HT1080 (cell line): Measurements from ENCODE around the gene RAB6D. TPM values are rescaled to one million over a fixed set of nuclear protein-coding genes. Genes with fewer than 3 reads are reported as not detected.
"Not testable (repeated sequence)": the region's sequence is repeated elsewhere in the genome, so short reads cannot be mapped to it uniquely, and the experiment has no call there.

ENCODE experiments used
- DNase-seq: peaks from one replicate; pipeline ENCODE4 v3.0.0-alpha.2; 2015; ENCODE audit warnings: low read depth
- polyA plus RNA-seq, 2 experiments: library from polyadenylated mRNA; depleted of rRNA; stranded (reverse); fragments of >200 nt; gene quantifications; 2 replicates each; pipeline ENCODE4 v1.2.3, GENCODE V29; 2015
- total RNA-seq: library from RNA; depleted of rRNA; stranded (reverse); fragments of >200 nt; shearing (Covaris generic); gene quantifications from 2 replicates; pipeline ENCODE4 v1.2.3, GENCODE V29; 2014; rRNA removed

The RAB6D gene
- total RNA-seq: not detected in 2 replicates
- polyA plus RNA-seq (2015; cell fraction: cytosol; rRNA removed): not detected in 2 replicates
- polyA plus RNA-seq (2015; cell fraction: nucleus; rRNA removed): not detected in 2 replicates

DNA sequence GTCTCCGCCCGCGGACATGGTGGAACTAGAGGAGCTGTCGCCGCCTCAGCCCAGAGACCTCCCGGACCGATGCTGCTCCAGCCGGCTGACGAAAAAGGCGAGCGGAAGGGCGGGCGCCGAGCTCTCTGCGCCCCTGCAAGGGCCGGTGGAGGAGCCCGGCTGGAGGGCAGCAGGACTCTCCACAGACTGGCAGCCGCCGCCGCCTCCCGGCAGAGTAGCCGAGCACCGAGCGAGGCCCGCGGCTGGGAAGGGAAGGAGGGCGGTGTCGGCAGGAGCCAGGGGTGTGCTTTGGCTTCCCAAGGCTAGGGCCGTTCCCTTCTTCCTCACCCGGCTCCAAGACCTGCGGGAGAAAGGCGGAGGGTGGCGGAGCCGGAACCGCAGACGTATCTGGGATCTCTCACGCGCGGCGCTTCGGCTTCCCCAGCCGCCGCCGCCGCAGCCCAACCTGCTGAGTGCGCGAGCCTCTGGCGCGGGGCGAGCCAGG is at the start of gene RAB6D:
Gene RAB6D, minus strand, starts transcription at position 466 of the 484 bp plus-strand sequence. Its CDS starts 448 bp downstream, at position 18.
- not testable (repeated sequence) for DNase-seq

DNA sequence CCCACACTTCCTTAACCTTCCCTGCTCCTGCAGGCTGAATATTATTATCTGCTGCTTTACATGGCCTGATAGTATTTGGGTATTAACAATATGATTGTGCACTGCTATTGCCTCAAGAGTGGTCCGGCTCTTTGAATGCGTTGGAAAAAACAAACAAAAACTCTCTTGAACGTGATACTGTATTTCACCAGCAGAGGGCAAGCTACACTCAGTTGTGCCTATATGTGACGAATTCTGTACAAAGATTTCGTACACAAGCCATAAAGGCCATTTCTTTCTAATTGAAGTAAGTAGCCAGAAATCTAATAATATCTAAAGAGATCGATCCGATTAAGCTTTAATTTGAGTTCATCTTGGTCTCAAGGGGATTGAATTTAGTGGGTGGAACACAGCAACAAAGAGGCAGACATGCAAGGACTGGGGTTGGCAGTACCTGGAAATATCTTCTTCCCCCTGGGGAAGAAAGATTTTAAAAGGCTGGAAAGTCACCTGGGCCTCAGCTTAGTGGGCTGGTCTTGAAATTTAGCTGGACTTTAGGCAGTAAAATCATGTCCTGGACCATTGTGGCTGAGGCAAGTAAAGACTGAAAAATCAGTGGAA is 49.3 kb upstream of the RAB6D start:
- peak; percentile 62 for DNase-seq

DNA sequence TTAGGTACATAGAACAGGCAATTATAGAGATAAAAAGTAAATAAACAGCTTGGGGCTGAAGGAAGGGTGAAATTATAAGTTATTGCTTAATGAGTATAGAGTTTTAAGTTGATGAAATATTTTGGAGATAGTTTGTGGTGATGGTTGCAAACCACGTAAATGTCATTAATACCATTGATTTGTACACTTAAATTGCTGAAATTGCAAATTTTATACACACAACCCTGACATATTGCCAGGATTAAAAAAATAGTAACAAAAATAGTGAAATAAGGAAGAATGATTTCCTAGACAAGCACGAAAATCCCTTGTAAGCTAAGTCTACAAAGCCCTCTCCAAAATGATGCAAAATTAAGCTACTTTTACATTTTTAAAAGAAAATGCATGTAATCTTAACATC is 46.2 kb upstream of the RAB6D start:
- no peak for DNase-seq

DNA sequence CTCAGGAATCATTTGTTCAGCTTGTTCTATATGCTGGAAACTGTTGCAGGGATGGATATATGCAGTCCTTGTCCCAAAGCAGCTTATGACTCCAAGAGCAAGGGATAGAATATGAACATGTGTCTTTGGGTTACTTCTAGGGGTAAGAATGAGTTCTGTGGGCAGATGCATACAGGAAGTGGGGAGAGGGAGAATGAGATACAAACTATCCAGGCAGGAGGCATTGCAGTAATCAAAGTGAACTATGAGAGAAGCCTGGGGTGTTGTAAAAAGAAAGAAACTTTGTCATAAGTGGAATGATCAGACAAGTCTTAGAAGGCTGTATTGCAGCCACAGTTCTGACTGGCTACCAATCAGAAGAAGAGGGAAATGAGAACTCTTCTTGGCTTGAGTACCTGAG is 44.8 kb upstream of the RAB6D start:
- no peak for DNase-seq

DNA sequence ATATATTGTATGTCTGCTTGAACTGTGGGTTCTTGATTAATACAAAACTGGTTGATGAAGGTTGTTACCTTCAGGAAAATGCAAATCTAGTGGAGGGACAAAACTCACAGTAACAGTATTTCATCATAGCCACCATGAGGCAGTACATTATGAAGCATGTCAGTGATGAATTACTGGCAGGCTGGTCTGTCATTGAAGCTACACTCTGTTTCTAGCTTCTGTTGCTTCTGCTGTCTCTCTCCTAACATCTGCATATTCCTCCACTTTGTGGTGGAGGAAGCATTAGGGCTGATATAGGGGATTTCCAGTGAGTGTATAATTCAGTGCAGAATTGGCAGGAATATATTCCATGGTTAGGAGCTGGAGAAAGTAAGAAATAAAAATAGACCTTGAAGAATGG is 44.2 kb upstream of the RAB6D start:
- no peak for DNase-seq

DNA sequence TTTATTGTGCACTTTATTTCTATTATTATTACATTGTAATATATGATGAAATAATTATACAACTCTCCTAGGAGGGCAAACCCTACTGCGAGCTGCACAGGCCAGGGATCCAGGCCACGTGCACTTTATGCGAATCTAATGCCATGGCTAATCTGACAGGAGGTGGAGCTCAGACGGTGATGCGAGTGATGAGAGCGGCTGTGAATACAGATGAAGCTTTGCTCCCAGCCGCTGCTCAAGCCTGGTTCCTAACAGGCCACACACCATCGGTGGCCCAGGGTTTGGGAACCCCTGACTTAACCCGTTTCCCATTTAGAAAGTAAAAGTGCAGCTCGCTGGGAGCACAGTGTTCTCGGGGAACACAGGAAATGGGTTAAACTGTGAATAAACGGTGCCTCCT is 40.8 kb upstream of the RAB6D start:
- DNase-seq: no peak

DNA sequence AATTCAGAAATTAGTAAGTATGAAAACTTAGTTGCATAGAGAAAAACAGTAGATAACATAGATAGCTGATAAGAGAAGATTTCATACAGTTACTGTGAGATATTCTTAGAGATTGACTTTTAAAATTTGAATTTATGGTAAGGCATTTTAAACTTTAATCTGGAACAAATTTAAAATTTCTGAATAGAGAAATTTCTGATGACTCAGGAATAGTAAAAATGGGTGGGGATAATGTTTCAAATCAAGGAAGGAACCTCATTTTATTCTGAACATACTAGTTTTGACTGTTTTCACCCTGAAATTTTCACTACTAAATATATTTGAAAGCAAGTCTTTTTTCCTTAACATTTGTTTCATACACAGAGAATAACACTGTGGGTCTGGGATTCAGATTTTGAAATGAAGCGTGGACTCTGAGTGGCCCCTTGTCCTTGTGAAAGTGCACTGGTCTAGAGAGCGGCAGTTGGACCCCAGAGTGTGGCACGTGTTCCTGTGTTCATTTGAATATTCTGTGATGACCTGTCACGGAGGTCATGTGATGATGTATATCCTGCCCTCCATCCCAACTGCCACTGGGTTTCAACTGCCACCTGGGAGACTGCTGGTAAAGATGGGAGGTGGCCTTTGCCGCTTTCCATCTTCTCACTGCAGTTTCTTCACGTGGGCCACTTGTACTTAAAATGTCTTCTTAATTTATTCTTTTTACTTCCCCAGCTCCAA is 38.5 kb upstream of the RAB6D start:
- peak; percentile 13 for DNase-seq

DNA sequence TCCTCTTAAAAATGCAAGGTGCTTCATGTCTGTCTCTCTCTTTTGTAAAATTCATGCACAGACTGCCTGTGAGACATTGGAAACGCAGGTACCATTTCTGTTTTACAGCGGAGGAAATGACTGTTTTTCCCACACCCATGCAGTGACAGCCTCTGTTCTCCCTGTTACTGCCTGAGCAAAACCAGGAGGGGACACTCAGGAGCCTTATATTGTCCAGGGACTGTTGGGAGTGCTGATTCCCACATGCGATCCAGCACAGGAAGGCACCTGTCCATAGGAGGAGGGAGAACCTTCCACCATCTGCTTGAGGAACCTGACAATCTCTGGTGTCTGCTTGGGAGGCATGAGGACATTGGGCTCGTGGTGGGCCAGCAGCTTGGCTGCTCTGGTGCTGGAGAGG is 36.9 kb upstream of the RAB6D start:
- DNase-seq: no peak

DNA sequence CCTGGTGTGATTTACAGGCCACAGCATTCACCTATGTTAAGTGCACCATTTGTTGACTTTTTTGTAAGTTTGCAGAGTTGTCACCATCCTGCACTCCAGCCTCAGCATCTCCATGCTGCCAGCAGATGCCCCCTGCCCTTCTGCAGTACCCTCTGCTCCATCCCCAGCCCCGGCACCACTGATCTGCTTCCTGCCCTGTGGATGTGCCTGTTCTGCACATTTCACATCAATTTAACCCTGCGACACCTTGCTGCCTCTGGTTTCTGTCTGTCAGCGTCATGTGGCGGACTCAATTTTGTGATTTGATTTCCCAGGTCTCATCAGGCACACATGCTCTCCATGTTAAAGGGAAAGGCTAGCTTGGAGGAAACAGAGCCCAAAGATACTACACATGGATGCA is 36.5 kb upstream of the RAB6D start:
- DNase-seq: not testable (repeated sequence)

DNA sequence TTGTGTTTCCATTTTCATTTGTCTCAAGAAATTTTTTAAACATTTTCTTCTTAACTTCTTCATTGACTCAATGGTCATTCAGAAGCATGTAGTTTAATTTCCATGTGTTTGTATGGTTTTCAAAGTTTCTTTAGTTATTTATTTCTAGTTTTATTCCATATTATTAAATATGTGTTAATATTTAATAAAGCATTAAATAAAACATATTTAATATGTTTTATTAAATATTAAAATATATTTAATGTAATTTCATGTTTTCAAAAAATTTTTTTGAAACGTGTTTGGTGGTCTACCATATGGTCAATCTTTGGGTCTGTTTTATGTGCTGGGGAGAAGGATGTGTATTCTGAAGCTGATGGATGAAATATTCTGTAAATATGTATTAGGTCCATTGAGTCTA is 32.2 kb upstream of the RAB6D start:
- DNase-seq: not testable (repeated sequence)

DNA sequence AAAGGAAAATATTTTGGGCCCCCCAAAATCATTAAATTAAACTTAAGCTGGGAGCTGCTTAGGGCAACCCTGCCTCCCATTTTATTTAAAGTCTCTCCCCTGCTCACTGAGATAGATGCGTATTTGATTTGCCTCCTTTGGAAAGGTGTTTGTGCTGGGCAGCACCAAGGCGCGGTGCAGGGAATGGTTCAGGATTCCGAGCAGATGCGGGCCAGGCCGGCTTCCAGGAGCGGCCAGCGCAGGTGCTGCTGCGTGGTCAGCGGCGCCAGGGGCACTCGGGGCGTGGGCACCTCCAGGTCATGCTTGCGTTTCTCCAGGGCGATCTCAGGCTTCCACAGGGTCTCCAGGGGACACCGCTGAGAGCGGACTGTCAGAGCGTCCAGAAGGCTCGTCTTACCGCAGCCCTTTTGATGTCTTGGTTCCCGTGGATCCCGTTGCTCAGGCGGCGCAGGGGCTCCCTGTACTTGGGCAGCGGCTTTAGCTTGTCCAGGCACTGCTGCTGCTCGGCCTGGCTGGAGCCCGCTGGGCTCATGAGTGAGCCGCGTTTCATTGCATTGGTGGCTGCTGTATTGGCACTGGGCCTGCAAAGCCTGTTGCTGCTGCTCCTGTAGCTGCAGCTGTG is 31.2 kb upstream of the RAB6D start:
- not testable (repeated sequence) for DNase-seq

DNA sequence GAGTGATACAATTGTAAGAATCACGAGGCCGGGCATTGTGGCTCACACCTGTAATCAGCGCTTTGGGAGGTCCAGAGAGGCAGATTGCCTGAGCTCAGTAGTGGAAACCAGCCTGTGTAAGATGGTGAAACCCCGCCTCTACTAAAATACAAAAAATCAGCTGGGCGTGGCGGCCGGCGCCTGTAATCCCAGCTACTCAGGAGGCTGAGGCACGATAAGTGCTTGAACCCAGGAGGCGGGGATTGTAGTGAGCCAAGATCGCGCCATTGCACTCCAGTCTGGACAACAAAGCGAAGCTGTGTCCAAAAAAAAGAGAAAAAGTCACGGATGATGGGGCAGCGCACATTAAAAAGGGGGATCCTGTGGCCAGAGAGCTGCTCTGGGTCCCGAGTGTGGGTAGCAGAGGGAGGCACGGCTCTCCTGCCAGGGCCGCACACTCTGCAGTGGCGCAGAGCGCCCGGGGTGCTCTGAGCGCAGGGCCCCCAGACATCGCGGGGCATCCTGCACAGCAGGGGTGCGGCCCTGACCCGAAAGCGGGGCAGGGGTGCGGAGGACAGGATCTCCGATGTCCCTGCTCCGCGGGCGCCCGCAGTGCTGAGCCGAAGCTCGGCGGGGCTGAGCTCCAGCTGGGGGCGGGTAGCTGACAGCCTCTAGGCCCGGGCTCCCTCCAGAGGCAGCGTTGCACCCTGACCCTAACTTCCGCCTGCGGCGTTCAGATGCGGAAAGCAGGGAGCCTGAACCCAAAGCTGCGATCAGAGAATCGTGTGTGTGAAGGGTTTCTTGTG is 30.4 kb upstream of the RAB6D start:
- no peak for DNase-seq

DNA sequence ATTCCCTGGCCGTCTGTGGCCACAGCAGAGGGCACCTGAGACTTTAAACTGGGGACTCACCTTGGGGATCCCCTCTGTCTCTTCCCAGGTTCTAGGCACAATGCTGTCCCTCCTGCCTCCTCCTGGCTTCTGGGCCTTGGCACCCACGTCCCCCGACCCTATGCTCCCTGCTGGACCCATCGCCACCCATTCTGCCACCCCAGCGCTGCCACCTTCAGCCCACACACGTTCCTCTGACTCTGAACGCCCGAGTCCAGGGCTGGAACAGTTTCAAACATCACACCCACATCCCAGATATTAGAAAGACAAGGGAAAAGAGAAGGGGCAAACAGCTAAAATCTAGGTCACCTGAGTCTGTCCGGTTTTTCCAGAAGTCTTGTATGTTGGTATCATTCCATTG is 28.0 kb upstream of the RAB6D start:
- not testable (repeated sequence) for DNase-seq

DNA sequence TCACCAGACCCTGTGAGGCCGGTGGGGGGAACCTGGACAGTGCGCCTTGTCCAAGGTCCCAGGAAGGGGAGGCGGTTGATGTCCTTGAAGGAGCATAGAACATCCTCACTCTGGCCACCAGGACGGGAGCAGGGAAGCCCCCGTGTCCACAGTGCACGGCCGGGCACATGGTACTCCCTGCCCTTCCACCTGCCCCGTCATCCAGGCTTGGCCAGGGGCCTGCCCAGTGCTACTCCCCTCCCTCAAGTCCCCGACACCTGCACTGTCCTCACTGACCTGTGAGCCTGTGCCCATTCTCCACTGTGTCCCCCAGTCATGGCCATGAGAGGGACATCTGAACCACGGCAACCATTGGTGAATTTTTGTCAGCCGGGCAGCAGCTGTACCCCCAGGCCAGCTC is 27.5 kb upstream of the RAB6D start:
- DNase-seq: not testable (repeated sequence)

DNA sequence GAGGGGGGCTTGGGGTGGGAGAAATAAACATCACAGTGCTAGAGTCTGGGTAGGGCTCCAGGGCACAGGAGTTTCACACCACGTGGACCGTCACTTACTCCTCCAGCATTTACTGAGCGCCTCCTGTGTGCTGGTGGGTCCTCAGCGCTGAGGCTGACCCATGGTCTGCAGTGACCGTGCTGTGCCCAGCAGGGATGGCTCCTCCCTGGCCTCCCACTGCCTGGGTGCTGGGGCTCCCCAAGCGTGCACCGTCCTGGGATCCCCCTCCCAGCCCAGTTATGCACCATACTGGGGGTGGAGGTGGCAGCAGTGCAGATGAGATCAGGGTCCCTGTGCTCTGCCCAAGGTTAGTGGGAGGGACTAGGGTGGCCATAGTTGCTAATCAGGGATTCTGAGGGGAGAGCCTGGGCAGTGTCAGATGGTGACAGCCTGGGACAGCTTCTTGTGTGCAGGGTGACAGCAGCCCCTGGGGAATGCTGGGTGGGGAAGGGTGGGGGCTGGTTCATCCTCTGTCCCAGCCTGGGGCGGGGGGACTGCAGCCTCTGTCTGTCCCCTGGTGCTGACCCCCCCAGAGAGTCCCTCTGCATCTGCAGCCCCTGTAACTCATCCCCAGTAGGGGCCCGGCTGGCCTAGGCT is 26.6 kb upstream of the RAB6D start:
- not testable (repeated sequence) for DNase-seq

DNA sequence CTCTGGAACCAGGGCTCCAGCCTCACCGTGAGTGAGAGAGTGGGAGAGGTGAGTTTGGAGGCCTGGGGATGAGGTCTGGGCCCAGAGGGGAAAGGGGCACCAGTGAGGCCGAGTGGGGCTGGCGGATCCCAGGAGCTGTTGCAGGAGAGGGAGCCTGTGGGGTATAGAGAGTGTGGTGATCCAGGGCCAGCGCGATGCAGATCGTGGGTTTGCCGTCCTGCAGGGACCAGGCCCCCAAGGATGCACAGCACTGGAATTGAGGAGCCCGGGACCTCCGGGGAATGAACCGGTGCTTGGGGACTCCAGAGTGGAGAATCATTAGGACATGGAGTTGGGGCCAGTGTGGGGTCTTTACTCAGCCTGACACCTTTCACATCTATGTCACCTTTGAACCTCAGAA is 25.7 kb upstream of the RAB6D start:
- DNase-seq: no peak

DNA sequence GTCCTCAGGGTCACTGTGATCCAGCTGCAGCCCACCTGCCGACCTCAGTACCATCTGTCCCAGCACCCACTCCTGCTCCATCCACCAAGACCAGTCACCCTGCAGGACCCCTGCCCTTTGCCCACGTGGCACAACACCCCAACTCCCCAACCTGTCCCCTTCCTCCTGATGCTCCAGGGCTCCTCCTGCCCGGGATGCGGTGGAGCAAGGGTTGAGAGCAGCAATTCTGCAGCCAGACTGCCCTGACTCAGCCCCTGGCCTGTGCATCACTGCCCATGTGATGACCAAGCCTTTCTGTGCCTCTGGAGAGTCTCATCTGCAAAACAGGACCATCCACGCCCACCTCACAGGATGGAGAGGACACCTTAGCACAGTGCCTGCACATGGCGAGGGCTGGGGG is 24.9 kb upstream of the RAB6D start:
- peak; percentile 6 for DNase-seq

DNA sequence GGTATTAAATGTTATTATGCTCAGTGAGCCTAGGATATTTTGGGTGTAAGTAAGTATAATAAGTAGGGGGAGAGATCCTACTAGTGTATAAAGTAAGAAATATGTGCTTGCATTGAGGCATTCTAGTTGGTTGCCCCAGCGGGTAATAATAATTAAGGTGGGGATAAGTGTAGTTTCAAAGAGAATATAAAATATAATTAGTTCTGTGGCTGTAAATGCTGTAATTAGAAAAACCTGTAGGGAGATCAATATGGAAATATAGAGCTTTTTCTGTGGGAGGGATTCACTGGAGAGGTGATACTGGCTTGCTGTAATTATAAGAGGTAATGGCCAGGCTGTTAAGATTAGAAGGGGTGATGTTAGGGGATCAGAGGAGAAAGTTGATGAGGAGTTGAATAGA is 9.1 kb upstream of the RAB6D start:
- not testable (repeated sequence) for DNase-seq

DNA sequence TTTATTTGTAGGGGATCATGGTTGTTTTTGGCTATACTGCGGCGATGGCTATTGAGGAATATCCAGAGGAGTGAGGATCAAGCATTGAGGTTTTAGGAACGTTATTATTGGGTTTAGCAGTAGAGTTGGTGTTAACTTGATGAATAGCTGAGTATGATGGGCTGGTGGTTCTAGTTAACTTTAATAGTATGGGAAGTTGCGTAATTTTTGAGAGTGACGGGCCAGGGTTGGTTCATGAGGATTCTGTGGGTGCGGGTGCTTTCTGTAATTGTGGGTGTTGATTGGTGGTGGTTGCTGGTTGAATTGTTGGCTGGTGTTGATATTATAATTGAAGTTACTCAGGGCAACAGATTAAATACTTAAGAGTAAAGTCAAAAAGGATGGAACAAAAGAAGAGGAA is 6.0 kb upstream of the RAB6D start:
- no peak for DNase-seq

DNA sequence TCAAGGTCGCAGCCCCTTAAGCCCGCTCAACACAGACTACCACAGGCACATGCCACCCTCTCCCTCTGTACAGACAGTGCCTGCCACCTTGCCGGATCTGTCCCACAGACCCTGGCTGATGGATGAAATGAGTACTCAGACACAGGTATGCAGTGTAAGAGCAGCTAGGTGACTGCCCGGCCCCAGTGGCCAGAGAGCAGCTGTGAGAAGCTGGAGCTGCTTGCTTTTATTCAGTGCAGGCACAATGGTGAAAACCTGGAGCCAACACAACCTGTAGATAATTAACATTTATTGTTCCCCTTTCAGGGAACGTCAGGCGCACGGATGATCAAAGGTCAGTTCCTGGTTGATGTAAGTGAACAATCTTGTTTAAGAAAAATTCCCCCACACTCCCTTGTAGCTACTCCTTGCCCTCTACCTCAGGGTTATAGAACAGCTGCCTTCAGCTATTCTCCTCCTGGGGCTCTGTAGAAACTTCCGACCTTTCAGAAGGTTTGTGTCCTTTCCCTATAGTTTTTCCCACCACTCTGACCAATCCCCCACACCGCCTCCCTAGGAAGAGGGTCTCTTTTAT is 4.6 kb upstream of the RAB6D start:
- DNase-seq: not testable (repeated sequence)

DNA sequence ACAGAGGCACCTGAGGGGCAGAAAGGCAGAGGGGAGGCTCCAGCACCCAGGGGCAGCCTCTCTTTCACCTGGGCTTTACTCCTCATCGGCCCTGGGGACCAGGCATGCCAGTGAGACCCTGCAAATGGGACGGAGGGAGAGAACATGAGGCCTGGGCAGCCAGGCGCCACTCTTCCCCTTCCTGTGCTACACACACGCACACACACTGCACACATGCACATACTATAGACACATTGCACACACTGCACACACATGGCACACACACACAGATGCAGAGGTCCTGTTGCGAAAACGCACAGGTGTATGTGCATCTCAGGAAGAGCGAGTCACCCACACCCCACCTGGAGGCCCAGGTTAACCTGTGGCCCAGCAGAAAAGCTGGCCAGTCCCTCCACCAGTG is 3.4 kb upstream of the RAB6D start:
- no peak for DNase-seq
